Stimulated activated CD4-positive, alpha-beta T cell treated with anti-CD3 and anti-CD28 coated beads, Interleukin-1b, Interleukin-23, amount 100 ng/mL, for 4 hours (primary cell): ENCODE measurements around the gene PCAT7.
A peak's percentile ranks its signal among the peaks of the same experiment; 100 is the strongest.
"Not testable (repeated sequence)": the region's sequence is repeated elsewhere in the genome, so short reads cannot be mapped to it uniquely, and the experiment has no call there.

Experiments used
- DNase-seq, 2 donors: peaks; one replicate each; pipeline ENCODE4 v3.0.0-alpha.2; 2020; ENCODE audit warnings: low read depth in 2 of 2

Gene PCAT7

GRCh38 chr9:94554439-94555331, at the start of gene PCAT7:
Gene PCAT7, plus strand, starts transcription at chr9:94555083.
- no peak for DNase-seq

- not testable (repeated sequence) for DNase-seq
Observed at GRCh38 chr9:94506370-94506769, 48.5 kb upstream of the PCAT7 start.

GRCh38 chr9:94507531-94508258, 47.2 kb upstream of the PCAT7 start:
- no peak for DNase-seq

- no peak for DNase-seq
Observed at GRCh38 chr9:94511134-94511954, 43.5 kb upstream of the PCAT7 start.

- no peak for DNase-seq
Observed at GRCh38 chr9:94511955-94512265, 43.0 kb upstream of the PCAT7 start.

GRCh38 chr9:94514722-94515121, 40.2 kb upstream of the PCAT7 start:
- no peak for DNase-seq

GRCh38 chr9:94517254-94517653, 37.6 kb upstream of the PCAT7 start:
- DNase-seq, result no peak

GRCh38 chr9:94525396-94526035, 29.4 kb upstream of the PCAT7 start:
- DNase-seq, result no peak

- DNase-seq, result no peak
Observed at GRCh38 chr9:94526271-94526670, 28.6 kb upstream of the PCAT7 start.

GRCh38 chr9:94526951-94527350, 27.9 kb upstream of the PCAT7 start:
- no peak for DNase-seq

- no peak for DNase-seq
Observed at GRCh38 chr9:94528886-94529285, 26.0 kb upstream of the PCAT7 start.

GRCh38 chr9:94533155-94533554, 21.7 kb upstream of the PCAT7 start:
- no peak for DNase-seq

- DNase-seq, result no peak
Observed at GRCh38 chr9:94533601-94534000, 21.3 kb upstream of the PCAT7 start.

GRCh38 chr9:94534901-94535300, 20.0 kb upstream of the PCAT7 start:
- DNase-seq, result no peak

- DNase-seq, result no peak
Observed at GRCh38 chr9:94538908-94539307, 16.0 kb upstream of the PCAT7 start.

GRCh38 chr9:94544335-94544734, 10.5 kb upstream of the PCAT7 start:
- DNase-seq, result not testable (repeated sequence)

- DNase-seq, result no peak
Observed at GRCh38 chr9:94545940-94546339, 8.9 kb upstream of the PCAT7 start.

- DNase-seq, result no peak
Observed at GRCh38 chr9:94553029-94553938, 1.6 kb upstream of the PCAT7 start.

- DNase-seq, result no peak
Observed at GRCh38 chr9:94554078-94554438, 825 bp upstream of the PCAT7 start.

GRCh38 chr9:94557376-94557775, 2.5 kb downstream of the PCAT7 start:
- DNase-seq, result no peak

- peak in 1 of 2 donors; percentile 1 for DNase-seq
Observed at GRCh38 chr9:94560237-94560636, 5.4 kb downstream of the PCAT7 start.
